Stimulated activated CD4-positive, alpha-beta T cell treated with anti-CD3 and anti-CD28 coated beads, Interleukin-1b, Interleukin-23, amount 100 ng/mL, for 24 hours (primary cell): ENCODE measurements around the gene NGDN.
A peak's percentile ranks its signal among the peaks of the same experiment; 100 is the strongest.

ENCODE experiments used
- DNase-seq, 4 experiments: peaks; one replicate each; pipeline ENCODE4 v3.0.0-alpha.2; 2020; ENCODE audit warnings: low read depth in 4 of 4, low spot score in 1 of 4

Gene NGDN

GRCh38 chr14:23468704-23469126, 788 bp upstream of the NGDN start:
- no peak for DNase-seq

GRCh38 chr14:23469906-23470403, 452 bp downstream of the NGDN start:
- DNase-seq: peak in 1 of 4 experiments; percentile 2

- DNase-seq: no peak
Observed at GRCh38 chr14:23470947-23471346, 1.4 kb downstream of the NGDN start.

- peak; percentile 10 to 36 (median 33) for DNase-seq
Observed at GRCh38 chr14:23478109-23478759, 8.7 kb downstream of the NGDN start.

GRCh38 chr14:23481362-23481970, 12.0 kb downstream of the NGDN start:
- DNase-seq: no peak

- no peak for DNase-seq
Observed at GRCh38 chr14:23481979-23482822, 12.7 kb downstream of the NGDN start.

GRCh38 chr14:23482823-23483148, 13.3 kb downstream of the NGDN start:
- DNase-seq: no peak

GRCh38 chr14:23483236-23483854, 13.8 kb downstream of the NGDN start:
- DNase-seq: no peak

GRCh38 chr14:23485326-23485725, 15.8 kb downstream of the NGDN start:
- no peak for DNase-seq

- no peak for DNase-seq
Observed at GRCh38 chr14:23486036-23486435, 16.5 kb downstream of the NGDN start.

GRCh38 chr14:23487216-23487615, 17.7 kb downstream of the NGDN start:
- no peak for DNase-seq

GRCh38 chr14:23492618-23493272, 23.2 kb downstream of the NGDN start:
- no peak for DNase-seq

GRCh38 chr14:23494223-23494622, 24.7 kb downstream of the NGDN start:
- DNase-seq: no peak

- no peak for DNase-seq
Observed at GRCh38 chr14:23512156-23512555, 42.7 kb downstream of the NGDN start.

GRCh38 chr14:23513005-23513817, 43.7 kb downstream of the NGDN start:
- DNase-seq: no peak

- no peak for DNase-seq
Observed at GRCh38 chr14:23513818-23514643, 44.5 kb downstream of the NGDN start.

GRCh38 chr14:23514644-23514957, 45.1 kb downstream of the NGDN start:
- DNase-seq: no peak

- no peak for DNase-seq
Observed at GRCh38 chr14:23517650-23518326, 48.3 kb downstream of the NGDN start.

GRCh38 chr14:23518709-23519108, 49.2 kb downstream of the NGDN start:
- no peak for DNase-seq
